CD4-positive, alpha-beta T cell treated with Interleukin-21 for 1 hour (primary cell): Measurements from ENCODE around the gene THBS1.
A peak's percentile ranks its signal among the peaks of the same experiment; 100 is the strongest.

Experiments
- DNase-seq: peaks from one replicate; pipeline ENCODE4 v3.0.0-alpha.2; 2020

Gene THBS1

DNA sequence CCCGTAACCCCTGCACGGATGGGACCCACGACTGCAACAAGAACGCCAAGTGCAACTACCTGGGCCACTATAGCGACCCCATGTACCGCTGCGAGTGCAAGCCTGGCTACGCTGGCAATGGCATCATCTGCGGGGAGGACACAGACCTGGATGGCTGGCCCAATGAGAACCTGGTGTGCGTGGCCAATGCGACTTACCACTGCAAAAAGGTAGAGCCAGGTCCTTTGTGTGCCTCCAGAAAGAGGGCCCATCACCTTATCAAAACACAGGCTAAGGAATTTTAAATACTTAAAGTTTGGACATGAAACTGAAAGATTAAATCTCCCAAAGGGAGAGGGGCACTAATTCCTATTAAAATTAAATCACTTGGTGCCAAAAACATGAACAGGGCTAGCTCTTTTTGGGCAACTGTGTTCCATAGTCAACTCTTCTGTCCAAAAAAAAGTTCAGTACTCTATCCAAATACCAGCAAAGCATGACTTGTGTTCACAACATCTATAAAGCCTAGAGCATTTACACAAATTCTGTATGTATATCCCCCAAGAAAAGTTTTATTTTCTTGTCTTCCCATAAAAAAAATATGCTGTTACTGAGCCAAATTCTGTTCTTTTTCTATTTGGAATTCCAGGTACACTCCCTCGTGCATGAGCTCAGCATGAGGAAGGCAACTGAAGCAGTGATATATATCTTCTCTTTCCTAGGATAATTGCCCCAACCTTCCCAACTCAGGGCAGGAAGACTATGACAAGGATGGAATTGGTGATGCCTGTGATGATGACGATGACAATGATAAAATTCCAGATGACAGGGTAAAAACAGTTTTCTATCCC lies 9.2 kb downstream of the THBS1 start:
- DNase-seq = no peak

DNA sequence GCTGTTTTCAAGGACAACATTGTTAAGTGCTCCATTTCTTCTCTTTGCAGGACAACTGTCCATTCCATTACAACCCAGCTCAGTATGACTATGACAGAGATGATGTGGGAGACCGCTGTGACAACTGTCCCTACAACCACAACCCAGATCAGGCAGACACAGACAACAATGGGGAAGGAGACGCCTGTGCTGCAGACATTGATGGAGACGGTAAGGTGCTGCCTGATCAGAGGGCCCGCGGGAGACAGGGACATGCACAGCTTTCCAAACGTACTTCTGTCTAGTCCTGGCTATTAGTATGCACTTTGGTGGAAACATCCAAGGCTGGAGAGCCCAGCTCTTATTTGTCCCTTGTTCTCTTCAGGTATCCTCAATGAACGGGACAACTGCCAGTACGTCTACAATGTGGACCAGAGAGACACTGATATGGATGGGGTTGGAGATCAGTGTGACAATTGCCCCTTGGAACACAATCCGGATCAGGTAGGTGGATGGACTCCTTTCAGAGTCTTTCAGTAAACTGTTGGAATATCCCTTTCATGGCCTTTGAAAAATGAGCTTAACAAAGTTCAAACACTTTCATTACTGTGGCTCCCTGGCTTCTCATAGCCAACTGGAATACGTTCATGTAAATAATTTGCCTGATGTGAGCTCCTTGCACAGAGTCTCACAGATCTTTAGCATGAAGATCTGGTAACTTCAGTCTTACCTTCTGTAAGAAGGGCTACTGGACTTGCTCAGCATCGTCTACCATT lies 10.4 kb downstream of the THBS1 start:
- DNase-seq = no peak

DNA sequence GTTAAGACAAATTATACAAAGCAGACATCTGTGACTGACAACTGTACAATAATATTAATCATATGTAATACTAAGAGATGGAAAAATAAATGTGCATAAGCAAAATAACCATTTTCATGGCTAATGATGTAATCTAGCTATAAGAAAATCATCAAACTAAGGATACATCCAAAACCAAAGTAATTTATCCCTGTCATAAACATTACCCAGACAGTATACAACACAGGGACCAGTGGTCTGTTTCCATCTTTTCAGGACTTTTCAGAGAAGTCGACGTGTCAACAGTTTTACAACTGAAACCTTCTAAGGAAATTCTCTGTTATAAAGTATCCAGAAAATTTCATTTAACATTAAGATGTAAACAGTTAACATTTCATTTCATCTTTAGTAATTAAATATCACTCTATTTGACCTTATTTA lies 11.0 kb downstream of the THBS1 start:
- no peak for DNase-seq

GRCh38 chr15:39592500-39592899 lies 11.6 kb downstream of the THBS1 start:
- DNase-seq = no peak

DNA sequence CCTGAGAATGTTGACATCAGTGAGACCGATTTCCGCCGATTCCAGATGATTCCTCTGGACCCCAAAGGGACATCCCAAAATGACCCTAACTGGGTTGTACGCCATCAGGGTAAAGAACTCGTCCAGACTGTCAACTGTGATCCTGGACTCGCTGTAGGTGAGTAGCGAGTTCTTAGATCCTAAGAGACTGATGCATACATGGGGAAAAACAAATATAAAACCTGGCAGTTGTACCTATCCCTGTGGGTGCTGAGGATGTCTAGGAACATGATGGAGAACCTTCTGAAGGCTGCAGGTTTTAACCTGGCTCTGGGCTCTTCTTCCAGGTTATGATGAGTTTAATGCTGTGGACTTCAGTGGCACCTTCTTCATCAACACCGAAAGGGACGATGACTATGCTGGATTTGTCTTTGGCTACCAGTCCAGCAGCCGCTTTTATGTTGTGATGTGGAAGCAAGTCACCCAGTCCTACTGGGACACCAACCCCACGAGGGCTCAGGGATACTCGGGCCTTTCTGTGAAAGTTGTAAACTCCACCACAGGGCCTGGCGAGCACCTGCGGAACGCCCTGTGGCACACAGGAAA lies 12.3 kb downstream of the THBS1 start:
- DNase-seq = no peak

DNA sequence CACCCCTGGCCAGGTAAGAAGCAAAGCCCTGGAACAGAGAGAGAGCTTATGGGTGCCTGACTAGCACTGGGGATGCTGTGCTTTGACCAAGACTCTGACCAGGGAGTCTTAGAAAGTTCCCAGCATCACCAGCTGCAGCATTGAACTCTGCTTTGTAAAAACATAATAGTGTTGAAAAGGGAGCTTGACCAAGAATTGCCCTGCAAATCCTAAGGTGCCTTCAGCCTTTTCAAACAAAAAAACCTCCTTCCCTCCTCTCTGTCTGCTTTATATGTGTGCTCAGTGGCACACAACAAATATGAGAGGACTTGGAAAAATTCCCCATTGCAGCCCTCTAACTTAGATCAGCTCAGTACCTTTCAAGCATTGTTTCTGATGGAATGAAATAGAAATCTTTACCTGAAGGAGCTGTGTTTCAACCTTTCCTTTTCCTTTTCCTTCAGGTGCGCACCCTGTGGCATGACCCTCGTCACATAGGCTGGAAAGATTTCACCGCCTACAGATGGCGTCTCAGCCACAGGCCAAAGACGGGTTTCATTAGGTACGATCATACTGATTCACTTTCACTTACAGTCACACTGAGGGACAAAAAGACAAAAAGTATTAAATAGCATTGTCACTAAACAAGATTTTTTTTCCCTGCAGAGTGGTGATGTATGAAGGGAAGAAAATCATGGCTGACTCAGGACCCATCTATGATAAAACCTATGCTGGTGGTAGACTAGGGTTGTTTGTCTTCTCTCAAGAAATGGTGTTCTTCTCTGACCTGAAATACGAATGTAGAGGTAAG lies 13.0 kb downstream of the THBS1 start:
- DNase-seq = peak; percentile 63

GRCh38 chr15:39594446-39595337 lies 13.8 kb downstream of the THBS1 start:
- no peak for DNase-seq

GRCh38 chr15:39595338-39596221 lies 14.7 kb downstream of the THBS1 start:
- no peak for DNase-seq

GRCh38 chr15:39596358-39597051 lies 15.6 kb downstream of the THBS1 start:
- DNase-seq = no peak

- DNase-seq = no peak
Observed at GRCh38 chr15:39597336-39597735, 16.5 kb downstream of the THBS1 start.

- DNase-seq = no peak
Observed at GRCh38 chr15:39597751-39598185, 16.9 kb downstream of the THBS1 start.

- DNase-seq = no peak
Observed at GRCh38 chr15:39598186-39598850, 17.4 kb downstream of the THBS1 start.

DNA sequence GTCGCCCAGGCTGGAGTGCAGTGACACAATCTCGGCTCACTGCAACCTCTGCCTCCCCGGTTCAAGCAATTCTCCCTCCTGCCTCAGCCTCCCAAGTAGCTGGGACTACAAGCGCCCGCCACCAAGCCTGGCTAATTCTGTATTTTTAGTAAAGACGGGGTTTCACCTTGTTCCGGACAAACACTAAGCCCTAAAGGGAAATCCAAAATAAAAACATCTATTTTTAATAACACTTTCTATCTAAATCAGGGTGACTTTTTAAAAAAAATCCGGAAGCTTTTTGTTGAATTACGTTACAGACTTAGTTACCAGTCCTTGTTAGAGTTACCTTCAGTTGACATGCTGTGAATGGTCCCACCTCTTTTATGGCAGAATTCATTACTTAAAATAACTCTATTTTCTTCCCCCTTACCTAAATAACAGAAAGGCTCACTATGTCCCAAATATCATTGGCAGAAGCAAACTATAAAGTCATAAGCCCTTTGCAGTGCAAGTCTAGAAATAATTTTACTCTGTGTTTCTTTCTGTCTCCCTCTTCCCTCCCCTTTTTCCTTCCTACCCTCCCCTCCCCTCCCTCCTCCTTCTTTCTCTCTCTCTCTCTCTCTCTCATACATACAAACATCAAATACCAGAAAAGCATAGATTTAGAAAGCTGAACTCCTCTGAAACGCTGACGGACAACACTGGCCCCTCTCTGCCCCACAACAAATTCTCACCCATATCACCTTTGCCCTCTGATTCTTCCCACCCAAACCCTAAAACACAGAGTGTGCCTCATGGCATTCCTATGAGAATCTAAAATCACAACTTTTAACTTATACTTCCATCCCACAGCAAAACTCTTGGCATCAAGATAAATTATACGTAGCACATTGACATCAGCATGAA lies 18.3 kb downstream of the THBS1 start:
- DNase-seq = no peak

DNA sequence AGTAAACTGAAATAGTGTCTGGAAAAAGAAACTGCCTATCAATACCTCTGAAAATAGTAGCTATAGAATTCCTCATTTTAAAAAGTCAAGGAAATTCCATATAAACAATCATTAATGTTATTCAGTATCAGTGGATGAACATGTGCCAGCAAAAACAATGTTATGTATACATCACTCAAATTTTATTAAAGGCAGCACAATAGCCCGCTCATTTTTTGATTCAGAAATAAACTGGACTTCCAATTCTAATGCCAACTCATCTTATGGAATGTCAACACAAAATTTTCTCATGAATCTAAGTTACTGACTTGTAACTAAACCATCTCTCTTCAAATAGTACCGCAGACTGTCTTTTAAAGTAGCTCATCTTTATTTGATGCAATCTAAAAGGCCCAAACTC lies 19.0 kb downstream of the THBS1 start:
- no peak for DNase-seq

GRCh38 chr15:39602143-39602542 lies 21.3 kb downstream of the THBS1 start:
- DNase-seq = no peak

DNA sequence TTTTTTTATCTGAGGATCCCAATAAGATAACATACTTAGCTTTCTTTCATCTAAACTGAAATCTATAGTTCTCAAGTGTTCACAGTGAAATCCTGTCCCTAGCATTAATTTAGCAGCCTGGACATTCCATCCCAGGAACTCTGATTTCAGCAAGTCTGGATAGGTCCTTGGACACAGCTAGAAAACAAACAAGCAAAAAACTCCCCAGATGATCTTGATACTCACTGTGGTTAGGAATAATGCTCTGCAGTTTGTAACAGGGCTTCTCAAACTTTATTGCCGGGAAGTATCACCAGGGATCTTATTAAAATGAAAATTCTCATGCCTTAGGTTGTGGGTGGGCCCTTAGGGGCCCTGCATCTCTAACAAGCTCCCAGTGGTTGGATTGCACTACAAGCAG lies 24.3 kb downstream of the THBS1 start:
- no peak for DNase-seq

DNA sequence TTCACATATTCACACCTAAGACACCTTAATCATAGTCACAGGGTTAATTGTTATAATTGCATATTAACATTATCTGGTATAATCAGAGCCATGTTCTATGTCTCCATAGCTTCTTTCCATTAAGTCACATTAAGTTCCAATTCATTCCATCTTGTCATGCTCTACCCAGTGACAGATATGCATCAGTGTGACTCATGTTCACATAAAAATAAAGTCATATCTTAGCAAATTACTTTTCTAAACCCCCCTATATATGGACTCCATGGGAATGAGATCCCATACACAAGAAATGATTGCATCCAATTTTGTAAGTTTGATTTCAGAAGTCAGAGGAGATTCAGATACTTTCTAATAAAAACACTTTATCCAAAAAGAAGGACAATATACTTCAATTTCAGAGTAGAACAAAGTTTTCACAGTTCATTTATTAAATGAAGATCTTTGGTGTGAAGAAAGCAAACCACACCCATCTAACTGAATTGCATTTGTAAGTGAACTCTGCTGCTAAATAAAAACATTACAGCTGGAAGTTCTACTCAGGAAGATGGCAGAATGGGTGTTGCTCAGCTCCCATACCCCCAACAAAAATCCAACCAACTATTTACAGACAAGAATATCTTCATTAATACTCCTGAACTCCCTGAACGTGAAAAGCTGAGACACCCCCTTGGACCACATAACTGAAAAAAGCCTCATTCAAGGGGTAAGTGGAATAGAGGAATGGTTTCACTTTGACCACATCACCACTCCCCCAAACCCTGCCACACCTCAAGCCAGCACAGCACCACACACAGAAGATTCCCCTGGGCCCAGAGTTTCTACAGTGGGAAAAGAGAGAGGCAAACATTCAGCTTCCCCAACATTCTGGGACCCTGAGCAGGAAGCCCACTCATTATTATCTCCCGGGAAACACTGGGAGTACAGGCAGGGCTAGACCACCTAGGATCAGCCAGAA lies 27.6 kb downstream of the THBS1 start:
- DNase-seq = no peak
